Neural cell (in vitro differentiated cells): ENCODE results near the gene OXSR1.

Source experiments
- CTCF ChIP-seq: fragments of 450-650 bp; IDR thresholded peaks from 2 replicates; pipeline ENCODE4 v1.5.1; 2014; ENCODE audit warnings: antibody characterized with exemption, mild to moderate bottlenecking, moderate library complexity; ENCODE audit not compliant: poor library complexity, severe bottlenecking
- EZH2 ChIP-seq: fragments of 200-600, 300-800 bp; shearing (Covaris generic), sonication (generic); IDR thresholded peaks from 2 replicates; pipeline ENCODE4 v1.6.1; 2014; ENCODE audit warnings: antibody characterized with exemption, low read length, borderline replicate concordance, mild to moderate bottlenecking; ENCODE audit not compliant: insufficient read depth, poor library complexity, severe bottlenecking
- RAD21 ChIP-seq: fragments of 450-650 bp; conservative IDR thresholded peaks from 2 replicates; pipeline ENCODE4 v1.6.1; 2014; ENCODE audit warnings: antibody characterized with exemption, mild to moderate bottlenecking, moderate library complexity

DNA sequence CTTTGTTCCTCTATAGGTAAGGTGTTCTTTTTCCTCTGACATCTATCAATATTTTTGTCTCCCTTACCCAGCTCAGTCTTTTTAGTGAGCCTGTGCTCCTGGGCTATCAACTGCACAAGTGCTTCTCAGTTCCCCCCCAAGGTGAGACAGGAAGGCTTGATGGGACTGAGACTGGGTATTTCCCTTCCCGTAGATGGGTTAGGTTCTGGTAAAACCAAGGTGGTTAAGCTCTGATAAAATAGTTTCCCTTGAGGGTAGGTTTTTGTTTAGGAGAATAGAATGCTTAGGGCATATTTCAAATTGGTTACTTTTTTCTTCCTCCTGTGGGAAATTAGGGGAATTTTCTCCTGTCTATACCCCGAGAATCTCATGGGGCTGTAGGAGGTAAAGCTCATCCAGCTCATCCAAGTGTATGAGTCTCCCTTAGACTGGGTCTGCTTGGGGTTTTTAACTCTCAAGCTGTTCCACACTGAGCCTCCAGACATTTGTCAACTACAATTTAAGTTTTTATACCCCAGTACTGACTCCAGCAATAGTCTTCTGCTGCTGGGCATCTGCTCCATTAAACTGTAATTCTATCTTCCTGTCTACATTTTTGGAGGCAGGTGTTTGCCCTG lies 44.9 kb downstream of the OXSR1 start:
- TF ChIP-seq RAD21 (no peak), CTCF (no peak), EZH2 (no peak)
